Neuronal stem cell (in vitro differentiated cells): ENCODE measurements around the gene IRAK1. TPM values are rescaled to one million over a fixed set of nuclear protein-coding genes. Genes with fewer than 3 reads are reported as not detected.

Experiments
- DNase-seq: peaks from one replicate; pipeline ENCODE4 v3.0.0-alpha.2; 2013; ENCODE audit warnings: low spot score
- H2AFZ ChIP-seq: one replicate; pipeline ENCODE4 v1.6.1; 2013; ENCODE audit warnings: mild to moderate bottlenecking, low read length, inconsistent platforms
- H2AK5ac ChIP-seq: 2 replicates; pipeline ENCODE4 v1.6.1; 2013; ENCODE audit warnings: low read depth, mild to moderate bottlenecking, inconsistent platforms, low read length, moderate library complexity, mixed read lengths
- H2BK120ac ChIP-seq: 2 replicates; pipeline ENCODE4 v1.6.1; 2013; ENCODE audit warnings: low read depth, mild to moderate bottlenecking, inconsistent platforms, low read length, moderate library complexity, mixed read lengths
- H2BK12ac ChIP-seq: one replicate; pipeline ENCODE4 v1.6.1; 2013; ENCODE audit warnings: low read length, inconsistent platforms
- H2BK15ac ChIP-seq: 2 replicates; pipeline ENCODE4 v1.6.1; 2013; ENCODE audit warnings: mild to moderate bottlenecking, low read length, inconsistent platforms, mixed read lengths
- H2BK5ac ChIP-seq: one replicate; pipeline ENCODE4 v1.6.1; 2013; ENCODE audit warnings: inconsistent platforms, mild to moderate bottlenecking, low read length, moderate library complexity
- H3K14ac ChIP-seq: one replicate; pipeline ENCODE4 v1.6.1; 2013; ENCODE audit warnings: low read length, inconsistent platforms
- H3K18ac ChIP-seq: 2 replicates; pipeline ENCODE4 v1.6.1; 2013; ENCODE audit warnings: low read length, inconsistent platforms
- H3K23ac ChIP-seq: 2 replicates; pipeline ENCODE4 v1.6.1; 2013; ENCODE audit warnings: low read depth, mild to moderate bottlenecking, mixed read lengths, low read length, inconsistent platforms; ENCODE audit not compliant: poor library complexity
- H3K27ac ChIP-seq: replicated peaks from 3 replicates; pipeline ENCODE4 v1.5.1; 2013; ENCODE audit warnings: low read length, inconsistent platforms
- H3K27me3 ChIP-seq, 3 experiments: 2 replicates each; pipeline ENCODE4 v1.6.1; 2013; ENCODE audit warnings: low read length in 3 of 3, mild to moderate bottlenecking in 2 of 3, inconsistent platforms in 1 of 3, low read depth in 1 of 3, mixed read lengths in 1 of 3, moderate library complexity in 1 of 3; ENCODE audit not compliant: control insufficient read depth in 3 of 3, insufficient read depth in 3 of 3
- H3K36me3 ChIP-seq, 2 donors: replicated peaks in 1 of 2; 2 replicates each; pipeline ENCODE4 v1.6.1; 2013; ENCODE audit warnings: low read length in 2 of 2; ENCODE audit not compliant: control insufficient read depth in 2 of 2, insufficient read depth in 2 of 2
- H3K4ac ChIP-seq: 2 replicates; pipeline ENCODE4 v1.6.1; 2013; ENCODE audit warnings: inconsistent platforms, mild to moderate bottlenecking, low read length, moderate library complexity
- H3K4me1 ChIP-seq, 2 donors: 1 replicate in 1 of 2; 2 replicates in 1 of 2; pipeline ENCODE4 v1.6.1; 2013; ENCODE audit warnings: low read length in 2 of 2, low read depth in 1 of 2; ENCODE audit not compliant: control insufficient read depth in 2 of 2, insufficient read depth in 1 of 2
- H3K4me2 ChIP-seq: one replicate; pipeline ENCODE4 v1.6.1; 2013; ENCODE audit warnings: mild to moderate bottlenecking, low read length, inconsistent platforms; ENCODE audit not compliant: insufficient read depth, poor library complexity, severe bottlenecking
- H3K4me3 ChIP-seq, 2 donors: 2 replicates each; pipeline ENCODE4 v1.5.1; 2013; ENCODE audit warnings: low read length in 2 of 2, mild to moderate bottlenecking in 2 of 2, inconsistent platforms in 1 of 2, moderate library complexity in 1 of 2
- H3K79me1 ChIP-seq: one replicate; pipeline ENCODE4 v1.6.1; 2013; ENCODE audit warnings: low read depth, mild to moderate bottlenecking, inconsistent platforms, low read length, moderate library complexity
- H3K9ac ChIP-seq: one replicate; pipeline ENCODE4 v1.6.1; 2013; ENCODE audit warnings: mild to moderate bottlenecking, low read depth, low read length, inconsistent platforms; ENCODE audit not compliant: poor library complexity
- H3K9me3 ChIP-seq, 2 donors: replicated peaks in 1 of 2; 2 replicates each; pipeline versions ENCODE3 to v1.6.1; 2013; ENCODE audit warnings: low read length in 2 of 2, mild to moderate bottlenecking in 2 of 2, inconsistent platforms in 1 of 2, low read depth in 1 of 2, mixed read lengths in 1 of 2, moderate library complexity in 1 of 2; ENCODE audit not compliant: control insufficient read depth in 2 of 2, insufficient read depth in 1 of 2
- H4K8ac ChIP-seq: one replicate; pipeline ENCODE4 v1.6.1; 2013; ENCODE audit warnings: low read depth, mild to moderate bottlenecking, inconsistent platforms, low read length, moderate library complexity
- H4K91ac ChIP-seq: one replicate; pipeline ENCODE4 v1.6.1; 2013; ENCODE audit warnings: low read length, low read depth, mild to moderate bottlenecking, inconsistent platforms; ENCODE audit not compliant: poor library complexity
- WGBS, 2 donors: extraction: QIAGEN DNeasy Blood & Tissue Kit; methylation state at CpG; one replicate each; pipeline ENCODE4 v1.1.7; 2013; ENCODE audit warnings: missing lambda C conversion rate in 2 of 2, mixed read lengths in 1 of 2; ENCODE audit not compliant: insufficient read length in 2 of 2, insufficient replicate concordance in 1 of 2; ENCODE audit errors: extremely low coverage in 2 of 2; 5-methylcytosine and 5-hydroxymethylcytosine counted together
- small RNA-seq: library from polyadenylated mRNA; stranded (forward); fragments of <200 nt; extraction: miRNeasy Mini kit (QIAGEN cat#:217004); gene quantifications from one replicate; pipeline ENCODE3, GENCODE V24; 2013; ENCODE audit not compliant: insufficient read depth

IRAK1 gene

DNA sequence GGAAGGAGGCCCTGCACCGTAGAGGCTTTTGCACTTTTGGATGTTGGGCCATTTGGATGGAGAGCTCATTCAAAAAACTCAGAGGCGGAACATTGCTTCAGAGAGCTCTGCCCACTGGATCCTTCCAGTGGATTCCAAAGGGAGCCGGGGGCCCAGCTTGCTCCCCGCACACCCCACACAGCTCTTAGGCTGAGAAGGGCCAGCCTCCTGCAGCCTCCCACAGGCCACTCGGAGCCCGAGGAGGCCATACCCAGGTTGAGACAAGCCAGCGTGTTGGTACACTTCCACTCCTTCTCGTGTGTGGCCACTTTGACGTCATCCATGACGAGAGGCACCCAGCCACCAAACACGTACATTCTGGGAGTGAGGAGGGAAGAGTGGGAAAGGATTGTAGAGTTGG lies 58.4 kb downstream of the IRAK1 start:
- WGBS, 2 donors = no CpG with 5 or more reads among the region's 11 CpGs
- Histone ChIP-seq H3K4ac (no peak overlapping the region), H3K79me1 (peaks cover 12% of the 10 kb centered on the region), H2BK5ac (no peak overlapping the region), H3K18ac (no peak overlapping the region), H3K27me3 (peaks cover 0 to 5% (median 0%) of the 10 kb centered on the region in 3 experiments), H3K4me3 (no peak overlapping the region), H3K4me2 (no peak overlapping the region), H3K36me3 (peaks cover 49 to 96% of the 10 kb centered on the region in 2 donors), H2AFZ (no peak overlapping the region), H3K9ac (no peak overlapping the region), H3K27ac (no peak overlapping the region), H2BK15ac (no peak overlapping the region), H4K91ac (no peak overlapping the region), H3K23ac (no peak overlapping the region), H2AK5ac (no peak overlapping the region), H3K9me3 (no peaks in the 10 kb centered on the region), H3K4me1 (no peaks in the 10 kb centered on the region), H2BK12ac (no peak overlapping the region), H3K14ac (no peak overlapping the region), H2BK120ac (no peak overlapping the region), H4K8ac (no peak overlapping the region)
- no peak for DNase-seq

- Histone ChIP-seq H3K9me3 (no peaks in the 10 kb centered on the region), H3K27me3 (peaks cover 0 to 5% (median 0%) of the 10 kb centered on the region in 3 experiments), H3K14ac (no peak overlapping the region), H4K8ac (no peak overlapping the region), H2AK5ac (no peak overlapping the region), H3K27ac (no peak overlapping the region), H3K9ac (no peak overlapping the region), H3K79me1 (peaks cover 12% of the 10 kb centered on the region), H2BK5ac (no peak overlapping the region), H3K18ac (no peak overlapping the region), H3K23ac (no peak overlapping the region), H3K4me3 (no peak overlapping the region), H2AFZ (no peak overlapping the region), H4K91ac (no peak overlapping the region), H2BK15ac (no peak overlapping the region), H3K4me2 (no peak overlapping the region), H2BK12ac (no peak overlapping the region), H2BK120ac (no peak overlapping the region), H3K36me3 (peaks cover 54 to 100% of the 10 kb centered on the region in 2 donors), H3K4me1 (no peaks in the 10 kb centered on the region), H3K4ac (no peak overlapping the region)
- WGBS, 2 donors = no CpG with 5 or more reads among the region's 22 CpGs
- no peak for DNase-seq
Observed at GRCh38 chrX:153960786-153961185, 58.9 kb downstream of the IRAK1 start.

Small RNAs within 50 kb of the gene (small RNA-seq; reads per million reads assigned to genes)
- gene MIR3202-1 = not detected
